CD4-positive, alpha-beta T cell treated with Interleukin-17A for 4 hours (primary cell): Measurements from ENCODE around the gene EEFSEC.

ENCODE experiments used
- DNase-seq: peaks from one replicate; pipeline ENCODE4 v3.0.0-alpha.2; 2020; ENCODE audit warnings: mixed read lengths

The EEFSEC gene

GRCh38 chr3:128455116-128455515, 301.8 kb downstream of the EEFSEC start:
- DNase-seq, result no peak

- DNase-seq, result no peak
These were observed 302.8 kb downstream of the EEFSEC start for GRCh38 chr3:128455786-128456748.

GRCh38 chr3:128456776-128457715, 303.8 kb downstream of the EEFSEC start:
- no peak for DNase-seq

GRCh38 chr3:128457937-128458336, 304.7 kb downstream of the EEFSEC start:
- DNase-seq, result no peak
